HEK293T (cell line): ENCODE data around the gene LSM11.

Experiments
- FOXM1 ChIP-seq: fragments of 450-650 bp; IDR thresholded peaks from 2 replicates; pipeline ENCODE4 v1.6.1; 2017; ENCODE audit warnings: mild to moderate bottlenecking, borderline replicate concordance
- LEF1 ChIP-seq: fragments of 450-650 bp; IDR thresholded peaks from 2 replicates; pipeline ENCODE4 v1.6.1; 2017; ENCODE audit warnings: mild to moderate bottlenecking, borderline replicate concordance
- PKNOX1 ChIP-seq: fragments of 450-650 bp; IDR thresholded peaks from 2 replicates; pipeline ENCODE4 v1.6.1; 2016

GRCh38 chr5:157735991-157736390 lies 7.5 kb upstream of the LSM11 start:
- TF ChIP-seq FOXM1 (no peak), LEF1 (no peak), PKNOX1 (no peak)
